NCI-H2081 (cell line): Measurements from ENCODE around the gene PCNP.
A peak's percentile ranks its signal among the peaks of the same experiment; 100 is the strongest.
"Not testable (repeated sequence)": the region's sequence is repeated elsewhere in the genome, so short reads cannot be mapped to it uniquely, and the experiment has no call there.

Experiments used
- DNase-seq, 2 experiments: peaks; one replicate each; lab custom pipeline; 2025; lab: John Stamatoyannopoulos, UW

PCNP gene, protein sequence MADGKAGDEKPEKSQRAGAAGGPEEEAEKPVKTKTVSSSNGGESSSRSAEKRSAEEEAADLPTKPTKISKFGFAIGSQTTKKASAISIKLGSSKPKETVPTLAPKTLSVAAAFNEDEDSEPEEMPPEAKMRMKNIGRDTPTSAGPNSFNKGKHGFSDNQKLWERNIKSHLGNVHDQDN

GRCh38 chr3:101573449-101574387 is at the start of gene PCNP:
PCNP (plus strand) TSS chr3:101574180; CDS start chr3:101574216, 36 bp downstream.
- DNase-seq, result peak; percentile 99

DNA sequence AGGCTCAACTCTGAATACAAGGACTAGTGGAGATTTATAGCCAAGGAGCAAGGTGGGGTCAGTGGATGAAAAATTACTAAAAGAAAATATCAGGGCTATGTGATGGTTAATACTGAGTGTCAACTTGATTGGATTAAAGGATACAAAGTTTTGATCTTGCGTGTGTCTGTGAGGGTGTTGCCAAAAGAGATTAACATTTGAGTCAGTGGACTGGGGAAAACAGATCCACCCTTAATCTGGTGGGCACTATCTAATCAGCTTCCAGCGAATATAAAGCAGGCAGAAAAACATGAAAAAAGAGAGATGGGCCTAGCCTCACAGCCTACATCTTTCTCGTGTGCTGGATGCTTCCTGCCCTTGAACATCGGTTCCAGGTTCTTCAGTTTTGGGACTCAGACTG is 46.5 kb upstream of the PCNP start:
- no peak for DNase-seq

GRCh38 chr3:101527906-101528305 is 46.1 kb upstream of the PCNP start:
- DNase-seq, result no peak

DNA sequence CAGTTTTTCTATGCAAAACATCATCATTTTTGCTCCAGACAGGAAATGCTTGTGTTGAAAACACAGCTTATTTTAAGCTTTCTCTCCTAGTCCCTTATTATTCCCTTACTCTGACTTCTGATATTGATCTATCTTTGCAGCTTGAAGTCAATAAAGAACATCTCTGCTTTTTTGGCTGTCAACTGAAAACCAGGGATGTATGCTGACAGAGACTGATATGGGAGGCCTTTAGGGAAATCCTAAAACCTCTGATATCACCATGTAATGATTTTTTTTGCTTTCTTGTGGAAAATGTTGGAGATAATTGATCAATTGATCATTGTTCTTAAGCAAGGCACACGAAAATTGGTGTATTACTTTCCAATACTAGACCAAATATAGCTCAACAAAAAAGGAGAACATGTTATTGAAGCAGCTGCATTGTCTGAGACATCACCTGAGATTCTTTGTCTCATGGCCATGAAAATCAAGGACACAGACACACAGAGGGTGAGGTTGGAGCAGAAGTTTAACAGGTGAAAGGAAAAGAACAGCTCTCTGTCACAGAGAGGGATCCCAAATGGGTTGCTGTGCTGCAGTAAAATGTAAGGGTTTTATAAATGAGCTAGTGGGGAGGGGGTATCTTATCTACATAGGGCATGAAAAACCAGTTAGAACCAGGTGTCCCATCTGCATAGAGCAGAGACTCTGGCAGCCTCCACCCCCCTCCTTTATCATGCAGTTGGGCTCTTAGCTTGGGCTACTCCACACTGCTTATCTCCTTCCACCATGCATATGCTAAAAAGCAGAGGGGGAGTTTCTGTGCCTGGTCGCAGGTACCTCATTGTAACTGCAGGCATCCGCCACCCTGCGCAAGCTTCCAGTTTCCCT is 43.9 kb upstream of the PCNP start:
- DNase-seq, result no peak

GRCh38 chr3:101530686-101531047 is 43.3 kb upstream of the PCNP start:
- no peak for DNase-seq

DNA sequence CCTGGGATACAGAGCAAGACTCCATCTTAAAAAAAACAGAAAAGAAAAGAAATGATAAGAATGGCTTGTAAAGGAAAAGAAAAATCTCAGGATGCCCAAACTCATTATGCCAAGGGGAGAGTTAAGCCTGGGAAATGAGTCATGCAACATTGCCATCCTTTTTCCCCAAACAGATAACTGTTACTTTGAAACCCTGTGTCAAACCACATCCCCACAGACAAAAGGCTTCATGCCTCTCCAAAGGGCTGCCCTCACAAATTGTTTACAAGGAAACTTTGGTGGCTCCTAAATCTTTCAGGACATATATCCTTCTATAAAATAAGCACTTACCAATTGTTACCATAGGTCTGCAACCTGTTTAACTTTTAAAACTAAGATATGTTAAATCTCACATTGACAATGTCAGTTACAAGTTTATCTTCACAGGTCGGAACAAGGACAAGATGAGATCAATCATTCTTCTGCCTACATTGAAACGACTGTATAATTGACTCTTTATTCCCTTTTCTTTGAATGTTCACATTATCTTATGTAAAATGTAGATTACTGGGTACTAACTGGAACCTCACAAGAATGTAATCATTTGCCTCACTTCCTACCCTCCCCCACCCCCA is 42.4 kb upstream of the PCNP start:
- DNase-seq, result no peak

DNA sequence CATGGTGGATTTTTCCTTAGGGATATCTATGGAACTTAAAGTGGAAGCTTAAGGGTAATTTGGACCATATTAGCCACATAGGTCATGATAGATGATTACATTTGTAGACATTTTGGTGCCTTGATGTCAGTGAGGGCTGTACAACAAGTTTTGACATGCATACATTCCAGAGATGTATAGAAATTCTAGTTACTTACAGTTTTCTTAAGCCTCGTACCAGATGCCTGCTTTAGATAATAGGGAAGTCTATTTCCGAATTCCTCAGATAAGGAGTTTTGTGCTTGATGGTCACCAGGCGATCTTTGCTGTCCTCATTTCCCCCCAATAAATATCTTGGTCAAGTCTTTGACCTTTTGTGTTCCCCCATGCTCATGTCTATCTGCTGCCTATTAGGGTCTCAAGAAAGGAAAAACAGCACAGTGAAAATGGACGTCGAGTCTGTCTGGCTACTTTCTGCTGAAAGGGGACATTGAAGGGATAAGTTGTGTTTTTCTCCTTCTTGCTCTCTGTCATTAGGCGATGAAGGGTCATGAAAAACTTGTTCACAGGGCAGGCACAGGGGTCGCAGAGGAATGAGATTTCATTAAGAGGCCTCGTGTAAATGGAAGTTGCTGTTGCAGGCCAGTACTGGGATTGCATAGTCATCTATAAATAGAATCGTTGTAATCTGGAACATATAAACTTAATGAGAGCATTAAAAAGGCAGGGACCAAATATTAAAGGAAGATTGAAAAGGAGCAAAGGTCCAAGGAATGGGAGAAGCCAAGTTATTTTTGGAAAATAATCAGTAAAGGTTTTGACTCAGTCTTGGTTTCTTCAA is 41.0 kb upstream of the PCNP start:
- no peak for DNase-seq

GRCh38 chr3:101533603-101533968 is 40.4 kb upstream of the PCNP start:
- DNase-seq, result no peak

DNA sequence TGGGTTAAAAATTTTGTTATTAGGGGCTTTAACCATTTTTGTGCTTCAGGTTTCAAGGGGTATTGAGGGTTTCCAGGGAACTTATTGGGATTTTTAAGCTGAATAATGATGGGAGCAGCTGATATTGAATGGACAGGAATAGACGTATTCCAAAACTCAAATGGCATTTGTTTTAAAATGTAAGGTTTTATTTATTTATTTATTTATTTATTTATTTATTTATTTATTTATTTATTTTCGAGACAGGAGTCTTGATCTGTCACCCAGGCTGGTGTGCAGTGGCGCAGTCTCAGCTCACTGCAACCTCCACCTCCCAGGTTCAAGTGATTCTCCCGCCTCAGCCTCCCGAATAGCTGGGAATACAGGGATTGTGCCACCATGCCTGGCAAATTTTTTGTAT is 38.8 kb upstream of the PCNP start:
- no peak for DNase-seq

GRCh38 chr3:101536266-101536665 is 37.7 kb upstream of the PCNP start:
- no peak for DNase-seq

- not testable (repeated sequence) for DNase-seq
Observed at GRCh38 chr3:101536955-101537354, 37.0 kb upstream of the PCNP start.

GRCh38 chr3:101542957-101543356 is 31.0 kb upstream of the PCNP start:
- no peak for DNase-seq

- no peak for DNase-seq
Observed at GRCh38 chr3:101544161-101544850, 29.7 kb upstream of the PCNP start.

GRCh38 chr3:101548527-101549105 is 25.4 kb upstream of the PCNP start:
- no peak for DNase-seq

DNA sequence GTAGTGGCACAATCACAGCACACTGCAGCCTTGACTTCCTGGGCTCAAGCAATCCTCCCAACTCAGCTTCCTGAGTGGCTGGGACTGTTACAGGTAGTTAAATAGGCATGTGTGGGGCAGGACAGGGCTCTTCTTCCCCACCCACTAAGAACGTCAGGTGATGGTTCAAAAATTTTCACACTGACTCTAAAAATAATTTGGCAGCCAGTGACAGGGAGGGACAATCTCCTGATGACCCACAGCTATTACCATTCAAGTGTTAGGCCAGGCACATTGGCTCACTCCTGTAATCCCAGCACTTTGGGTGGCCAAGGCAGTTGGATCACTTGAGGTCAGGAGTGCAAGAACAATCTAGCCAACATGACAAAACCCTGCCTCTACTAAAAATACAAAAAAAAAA is 24.5 kb upstream of the PCNP start:
- DNase-seq, result no peak

DNA sequence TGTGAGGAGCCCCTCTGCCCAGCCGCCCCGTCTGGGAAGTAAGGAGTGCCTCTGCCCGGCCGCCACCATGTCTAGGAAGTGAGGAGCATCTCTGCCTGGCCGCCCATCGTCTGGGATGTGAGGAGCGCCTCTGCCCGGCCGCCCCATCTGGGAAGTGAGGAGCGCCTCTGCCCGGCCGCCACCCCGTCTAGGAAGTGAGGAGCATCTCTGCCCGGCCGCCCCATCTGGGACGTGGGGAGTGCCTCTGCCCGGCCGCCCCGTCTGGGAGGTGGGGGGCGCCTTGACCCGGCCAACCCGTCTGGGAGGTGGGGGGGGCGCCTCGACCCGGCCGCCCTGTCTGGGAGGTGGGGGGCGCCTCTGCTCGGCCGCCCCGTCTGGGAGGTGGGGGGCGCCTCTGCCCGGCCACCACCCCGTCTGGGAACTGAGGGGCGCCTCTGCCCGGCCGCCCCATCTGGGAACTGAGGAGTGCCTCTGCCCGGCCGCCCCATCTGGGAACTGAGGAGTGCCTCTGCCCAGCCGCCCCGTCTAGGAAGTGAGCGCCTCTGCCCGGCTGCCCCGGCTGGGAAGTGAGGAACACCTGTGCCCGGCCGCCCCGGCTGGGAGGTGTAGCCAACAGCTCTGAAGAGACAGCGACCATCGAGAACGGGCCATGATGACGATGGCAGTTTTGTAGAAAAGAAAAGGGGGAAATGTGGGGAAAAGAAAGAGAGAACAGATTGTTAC is 22.5 kb upstream of the PCNP start:
- DNase-seq, result not testable (repeated sequence)

DNA sequence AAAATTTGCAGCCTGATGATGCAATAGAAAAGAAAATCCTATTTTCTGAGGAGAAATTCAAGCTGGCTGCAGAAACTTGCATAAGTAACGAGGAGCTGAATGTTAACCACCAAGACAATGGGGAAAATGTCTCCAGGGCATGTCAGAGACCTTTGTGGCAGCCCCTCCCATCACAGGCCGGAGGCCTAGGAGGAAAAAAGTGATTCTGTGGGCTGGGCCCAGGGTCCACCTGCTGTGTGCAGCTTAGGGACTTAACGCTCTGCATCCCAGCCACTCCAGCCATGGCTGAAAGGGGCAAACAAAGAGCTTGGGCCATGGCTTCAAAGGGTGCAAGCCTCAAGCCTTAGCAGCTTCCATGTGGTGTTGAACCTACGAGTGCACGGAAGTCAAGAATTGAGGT is 20.6 kb upstream of the PCNP start:
- not testable (repeated sequence) for DNase-seq

DNA sequence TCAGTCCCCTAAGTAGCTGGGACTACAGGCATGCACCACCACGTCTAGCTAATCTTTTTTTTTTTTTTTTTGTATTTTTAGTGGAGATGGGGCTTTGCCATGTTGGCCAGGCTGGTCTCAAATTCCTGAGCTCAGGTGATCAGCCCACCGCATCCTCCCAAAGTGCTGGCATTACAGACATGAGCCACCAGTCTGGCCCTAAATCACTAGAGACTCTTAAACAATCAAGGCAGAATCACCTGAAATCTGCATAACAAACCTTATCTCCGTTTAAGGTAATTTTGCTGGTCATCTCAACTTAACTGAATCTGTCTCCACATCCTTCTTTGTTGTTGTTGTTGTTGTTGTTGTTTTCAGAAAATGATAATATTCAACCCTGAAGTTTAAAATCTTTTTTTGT is 17.9 kb upstream of the PCNP start:
- DNase-seq, result no peak

GRCh38 chr3:101561630-101562328 is 12.2 kb upstream of the PCNP start, which contains the start of gene TRMT10C:
TRMT10C (plus strand) TSS chr3:101561868; CDS start chr3:101564782, 2,914 bp downstream.
- DNase-seq, result peak; percentile 91 to 97
